Gastrocnemius medialis (tissue), 4 donors: Measurements from ENCODE around the gene HAL.

Source experiments
- POLR2A ChIP-seq, 2 donors: fragments of 450-650 bp; IDR thresholded peaks; one replicate each; pipeline ENCODE4 v1.6.1; 2017; ENCODE audit warnings: antibody characterized with exemption in 2 of 2, mild to moderate bottlenecking in 2 of 2, moderate library complexity in 2 of 2
- TF ChIP-seq, protein P1 (sequence below), 5 experiments: fragments of 450-650 bp in 3 of 5; fragments of 200-600 bp in 2 of 5; sonication (generic) in 2 of 5; IDR thresholded peaks in 4 of 5; conservative IDR thresholded peaks in 1 of 5; 1 replicate in 4 of 5; 2 replicates in 1 of 5; pipeline ENCODE4 v1.5.1; 2016 to 2019; ENCODE audit warnings: antibody characterized with exemption in 5 of 5, mild to moderate bottlenecking in 3 of 5, moderate library complexity in 3 of 5

DNA sequence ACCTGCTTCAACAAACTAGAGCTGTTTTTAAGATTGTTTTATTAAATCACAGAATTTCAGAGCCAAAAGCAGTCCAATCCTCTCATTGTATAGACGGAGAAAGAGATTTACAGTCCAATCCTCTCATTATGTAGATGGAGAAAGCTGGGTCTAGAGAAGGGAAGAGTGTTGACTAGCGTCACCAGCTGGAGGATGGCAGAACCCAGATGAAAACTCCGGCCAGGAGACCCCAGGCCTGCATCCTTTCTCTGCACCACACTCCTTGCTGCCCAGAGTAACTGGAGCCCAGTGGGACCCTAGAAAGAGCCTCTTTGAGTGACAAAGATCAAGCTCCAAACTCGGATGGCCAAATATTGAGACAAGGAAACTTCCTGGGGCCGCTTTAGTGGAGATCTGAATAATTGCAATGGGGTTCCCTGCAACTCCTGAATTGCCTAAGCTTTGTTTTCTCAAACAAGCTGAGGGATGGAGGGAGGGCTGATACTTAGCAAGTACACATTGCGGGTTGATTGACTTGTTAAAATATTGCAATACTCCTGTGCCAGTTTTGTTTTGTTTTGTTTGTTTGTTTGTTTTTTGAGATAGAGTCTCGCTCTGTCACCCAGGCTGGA, 40.5 kb downstream of the HAL start:
- TF ChIP-seq, protein P1, sequence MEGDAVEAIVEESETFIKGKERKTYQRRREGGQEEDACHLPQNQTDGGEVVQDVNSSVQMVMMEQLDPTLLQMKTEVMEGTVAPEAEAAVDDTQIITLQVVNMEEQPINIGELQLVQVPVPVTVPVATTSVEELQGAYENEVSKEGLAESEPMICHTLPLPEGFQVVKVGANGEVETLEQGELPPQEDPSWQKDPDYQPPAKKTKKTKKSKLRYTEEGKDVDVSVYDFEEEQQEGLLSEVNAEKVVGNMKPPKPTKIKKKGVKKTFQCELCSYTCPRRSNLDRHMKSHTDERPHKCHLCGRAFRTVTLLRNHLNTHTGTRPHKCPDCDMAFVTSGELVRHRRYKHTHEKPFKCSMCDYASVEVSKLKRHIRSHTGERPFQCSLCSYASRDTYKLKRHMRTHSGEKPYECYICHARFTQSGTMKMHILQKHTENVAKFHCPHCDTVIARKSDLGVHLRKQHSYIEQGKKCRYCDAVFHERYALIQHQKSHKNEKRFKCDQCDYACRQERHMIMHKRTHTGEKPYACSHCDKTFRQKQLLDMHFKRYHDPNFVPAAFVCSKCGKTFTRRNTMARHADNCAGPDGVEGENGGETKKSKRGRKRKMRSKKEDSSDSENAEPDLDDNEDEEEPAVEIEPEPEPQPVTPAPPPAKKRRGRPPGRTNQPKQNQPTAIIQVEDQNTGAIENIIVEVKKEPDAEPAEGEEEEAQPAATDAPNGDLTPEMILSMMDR (IDR thresholded peaks at IDR 0.05 in 4 of 5, conservative IDR thresholded peaks at IDR 0.05 in 1 of 5) = no peak
- no peak for TF ChIP-seq POLR2A (IDR thresholded peaks at IDR 0.05)
